Upper lobe of left lung (tissue), 6 donors: ENCODE results near the gene PRR7. TPM values are rescaled to one million over a fixed set of nuclear protein-coding genes. Genes with fewer than 3 reads are reported as not detected.

Experiments used
- ATAC-seq, 2 donors: fragments of 200-7000 bp; cut with Tn5 transposase; one replicate each; pipeline ENCODE4 v1.9.1; 2022; ENCODE audit warnings: mild to moderate bottlenecking in 2 of 2, moderate library complexity in 2 of 2; ENCODE audit not compliant: low FRiP score in 2 of 2
- DNase-seq, 2 donors: peaks; one replicate each; pipeline ENCODE4 v3.0.0-alpha.2; 2019 to 2020
- H3K27ac ChIP-seq, 4 donors: fragments of 200-600 bp; sonication (generic); one replicate each; pipeline ENCODE4 v1.5.1; 2016 to 2019
- H3K27me3 ChIP-seq, 4 donors: fragments of 200-600 bp; sonication (generic); one replicate each; pipeline ENCODE4 v1.5.1; 2017 to 2019
- H3K36me3 ChIP-seq, 4 donors: fragments of 200-600 bp; sonication (generic); one replicate each; pipeline ENCODE4 v1.5.1; 2016 to 2019
- H3K4me1 ChIP-seq, 4 donors: fragments of 200-600 bp; sonication (generic); one replicate each; pipeline ENCODE4 v1.5.1; 2018 to 2019
- H3K4me3 ChIP-seq, 4 donors: fragments of 200-600 bp; sonication (generic); one replicate each; pipeline ENCODE4 v1.5.1; 2017 to 2019; ENCODE audit warnings: mild to moderate bottlenecking in 2 of 4, moderate library complexity in 1 of 4
- H3K9me3 ChIP-seq, 4 donors: fragments of 200-600 bp; sonication (generic); one replicate each; pipeline ENCODE4 v1.5.1; 2018 to 2019
- CTCF ChIP-seq, 6 experiments: fragments of 450-650 bp in 4 of 6; fragments of 200-600 bp in 2 of 6; sonication (generic) in 2 of 6; IDR thresholded peaks; one replicate each; pipeline ENCODE4 v1.5.1; 2016 to 2019; ENCODE audit warnings: antibody characterized with exemption in 6 of 6
- EP300 ChIP-seq, 4 donors: sonication (generic); formaldehyde crosslinking; IDR thresholded peaks; one replicate each; pipeline ENCODE4 v1.5.1; 2017; ENCODE audit warnings: antibody characterized with exemption in 4 of 4, control low read depth in 2 of 4
- POLR2A ChIP-seq, 4 donors: fragments of 450-650 bp; IDR thresholded peaks; one replicate each; pipeline ENCODE4 v1.5.1; 2016 to 2017; ENCODE audit warnings: antibody characterized with exemption in 4 of 4, mild to moderate bottlenecking in 2 of 4
- POLR2AphosphoS5 ChIP-seq, 2 donors: sonication (generic); formaldehyde crosslinking; IDR thresholded peaks; one replicate each; pipeline ENCODE4 v1.5.1; 2017; ENCODE audit warnings: antibody characterized with exemption in 2 of 2
- WGBS, 2 donors: methylation state at CpG; one replicate each; pipeline ENCODE4 v1.1.5; 2017 to 2018; 5-methylcytosine and 5-hydroxymethylcytosine counted together
- total RNA-seq, 6 donors: library from RNA; depleted of rRNA in 4 of 6; stranded (reverse); fragments of >200 nt in 4 of 6; gene quantifications; one replicate each; pipeline versions ENCODE4 v1.1.0 to v1.2.1, GENCODE V29; 2016 to 2021
- donor health status: DM: no; HTN: no; CAD: no; lungs with moderate emphysema.
- donor health status: DM: no; HTN: yes; CAD: no; lungs with severe emphysema.

Gene PRR7
- total RNA-seq, 6 donors from 2014 or later: 1.6 to 9.2 (median 3.4) TPM

- Histone ChIP-seq H3K4me3 (no peak overlapping the region), H3K27me3 (no peaks in the 10 kb centered on the region), H3K4me1 (peaks cover 18 to 25% (median 23%) of the 10 kb centered on the region in 4 donors), H3K36me3 (peaks cover 0 to 28% (median 15%) of the 10 kb centered on the region in 4 donors), H3K27ac (peak overlapping the region; percentile 53 to 71 (median 66)), H3K9me3 (no peaks in the 10 kb centered on the region)
- 68 to 77% methylated on average over 14 of the region's 14 CpGs for WGBS, 2 donors
- ATAC-seq (peak in 1 of 2 donors; percentile 25), DNase-seq (no peak)
- TF ChIP-seq EP300 (IDR thresholded peaks at IDR 0.05) (no peak), POLR2A (IDR thresholded peaks at IDR 0.05) (no peak), CTCF (IDR thresholded peaks at IDR 0.05) (no peak), POLR2AphosphoS5 (IDR thresholded peaks at IDR 0.05) (no peak)
Observed at GRCh38 chr5:177479774-177480173, 33.2 kb downstream of the PRR7 start.

- H3K4me1 ChIP-seq: peaks cover 18 to 24% (median 20%) of the 10 kb centered on the region in 4 donors
- H3K27ac ChIP-seq: no peak overlapping the region
- H3K36me3 ChIP-seq: peaks cover 0 to 51% (median 27%) of the 10 kb centered on the region in 4 donors
- no peaks in the 10 kb centered on the region for H3K9me3 ChIP-seq
- no peak overlapping the region for H3K4me3 ChIP-seq
- no peaks in the 10 kb centered on the region for H3K27me3 ChIP-seq
- ATAC-seq: no peak
- no peak for TF ChIP-seq POLR2A (IDR thresholded peaks at IDR 0.05)
- TF ChIP-seq CTCF (IDR thresholded peaks at IDR 0.05): no peak
- no peak for TF ChIP-seq EP300 (IDR thresholded peaks at IDR 0.05)
- no peak for TF ChIP-seq POLR2AphosphoS5 (IDR thresholded peaks at IDR 0.05)
- 93 to 97% methylated on average over 10 of the region's 10 CpGs for WGBS, 2 donors
- DNase-seq: no peak
Observed at GRCh38 chr5:177482359-177482795, 35.8 kb downstream of the PRR7 start.

- Histone ChIP-seq H3K27me3 (no peaks in the 10 kb centered on the region), H3K9me3 (no peaks in the 10 kb centered on the region), H3K4me3 (no peak overlapping the region), H3K4me1 (peaks cover 18 to 21% (median 19%) of the 10 kb centered on the region in 4 donors), H3K27ac (no peak overlapping the region), H3K36me3 (peaks cover 4 to 57% (median 33%) of the 10 kb centered on the region in 4 donors)
- DNase-seq (no peak), ATAC-seq (no peak)
- TF ChIP-seq POLR2AphosphoS5 (IDR thresholded peaks at IDR 0.05) (no peak), EP300 (IDR thresholded peaks at IDR 0.05) (no peak), CTCF (IDR thresholded peaks at IDR 0.05) (no peak)
- WGBS, 2 donors: 95 to 98% methylated on average over 8 to 9 of the region's 9 CpGs
Observed at GRCh38 chr5:177483042-177483441, 36.4 kb downstream of the PRR7 start.

- peaks cover 8 to 10% (median 9%) of the 10 kb centered on the region in 4 donors for H3K4me1 ChIP-seq
- TF ChIP-seq EP300 (IDR thresholded peaks at IDR 0.05) (no peak), CTCF (IDR thresholded peaks at IDR 0.05) (no peak), POLR2A (IDR thresholded peaks at IDR 0.05) (no peak), POLR2AphosphoS5 (IDR thresholded peaks at IDR 0.05) (no peak)
- no peaks in the 10 kb centered on the region for H3K27me3 ChIP-seq
- H3K27ac ChIP-seq: no peak overlapping the region
- no peak for DNase-seq
- no peak for ATAC-seq
- no peak overlapping the region for H3K4me3 ChIP-seq
- H3K36me3 ChIP-seq: peaks cover 4 to 68% (median 43%) of the 10 kb centered on the region in 4 donors
- WGBS, 2 donors: 89 to 93% methylated on average over 20 to 22 of the region's 22 CpGs
- no peaks in the 10 kb centered on the region for H3K9me3 ChIP-seq
Observed at GRCh38 chr5:177483994-177484901, 37.6 kb downstream of the PRR7 start.
